ENCODE results near the gene COLEC12.

COLEC12 gene

GRCh38 chr18:474416-474815 lies 26.1 kb downstream of the COLEC12 start:
- no peaks in the 10 kb centered on the region for H3K9me3 Mint-ChIP-seq
- no peak overlapping the region for H3K27ac Mint-ChIP-seq
- no peaks in the 10 kb centered on the region for H3K36me3 Mint-ChIP-seq
- no peak overlapping the region for H3K4me3 Mint-ChIP-seq
- ATAC-seq (ENCODE audit: low read depth): no peak
- H3K27me3 Mint-ChIP-seq: peaks cover 3% of the 10 kb centered on the region
- H3K4me1 Mint-ChIP-seq: no peaks in the 10 kb centered on the region
- no peak for DNase-seq (ENCODE audit: low spot score in 2 of 2)

- Mint-ChIP-seq H3K4me3 (no peak overlapping the region), H3K4me1 (no peaks in the 10 kb centered on the region), H3K27ac (no peak overlapping the region), H3K27me3 (peaks cover 2% of the 10 kb centered on the region), H3K9me3 (no peaks in the 10 kb centered on the region), H3K36me3 (no peaks in the 10 kb centered on the region)
- DNase-seq (ENCODE audit: low spot score in 2 of 2) (no peak), ATAC-seq (ENCODE audit: low read depth) (no peak)
Measured at GRCh38 chr18:473802-474201, 26.7 kb downstream of the COLEC12 start.

- no peak for ATAC-seq (ENCODE audit: low read depth)
- Mint-ChIP-seq H3K9me3 (no peaks in the 10 kb centered on the region), H3K36me3 (no peaks in the 10 kb centered on the region), H3K4me3 (no peak overlapping the region), H3K27me3 (peaks cover 5% of the 10 kb centered on the region), H3K4me1 (no peaks in the 10 kb centered on the region), H3K27ac (no peak overlapping the region)
- no peak for DNase-seq (ENCODE audit: low spot score in 2 of 2)
Measured at GRCh38 chr18:471716-472115, 28.8 kb downstream of the COLEC12 start.

GRCh38 chr18:470661-471501 lies 29.6 kb downstream of the COLEC12 start:
- Mint-ChIP-seq H3K4me1 (no peaks in the 10 kb centered on the region), H3K9me3 (no peaks in the 10 kb centered on the region), H3K4me3 (no peak overlapping the region), H3K27me3 (peaks cover 8% of the 10 kb centered on the region), H3K27ac (no peak overlapping the region), H3K36me3 (no peaks in the 10 kb centered on the region)
- DNase-seq (ENCODE audit: low spot score in 2 of 2) (no peak), ATAC-seq (ENCODE audit: low read depth) (no peak)

GRCh38 chr18:468955-469790 lies 31.3 kb downstream of the COLEC12 start:
- H3K27me3 Mint-ChIP-seq: peaks cover 10% of the 10 kb centered on the region
- H3K4me1 Mint-ChIP-seq: no peaks in the 10 kb centered on the region
- DNase-seq (ENCODE audit: low spot score in 2 of 2) (no peak), ATAC-seq (ENCODE audit: low read depth) (no peak)
- no peak overlapping the region for H3K4me3 Mint-ChIP-seq
- no peaks in the 10 kb centered on the region for H3K36me3 Mint-ChIP-seq
- no peaks in the 10 kb centered on the region for H3K9me3 Mint-ChIP-seq
- H3K27ac Mint-ChIP-seq: no peak overlapping the region

GRCh38 chr18:463827-464541 lies 36.5 kb downstream of the COLEC12 start:
- Mint-ChIP-seq H3K9me3 (no peaks in the 10 kb centered on the region), H3K36me3 (no peaks in the 10 kb centered on the region), H3K4me1 (no peaks in the 10 kb centered on the region), H3K27me3 (peaks cover 17% of the 10 kb centered on the region), H3K4me3 (no peak overlapping the region), H3K27ac (no peak overlapping the region)
- no peak for DNase-seq (ENCODE audit: low spot score in 2 of 2)
- ATAC-seq (ENCODE audit: low read depth): no peak

- no peak overlapping the region for H3K4me3 Mint-ChIP-seq
- ATAC-seq (ENCODE audit: low read depth) (no peak), DNase-seq (ENCODE audit: low spot score in 2 of 2) (no peak)
- H3K27me3 Mint-ChIP-seq: peaks cover 17% of the 10 kb centered on the region
- no peaks in the 10 kb centered on the region for H3K4me1 Mint-ChIP-seq
- no peak overlapping the region for H3K27ac Mint-ChIP-seq
- H3K36me3 Mint-ChIP-seq: no peaks in the 10 kb centered on the region
- H3K9me3 Mint-ChIP-seq: no peaks in the 10 kb centered on the region
Measured at GRCh38 chr18:463403-463802, 37.1 kb downstream of the COLEC12 start.

- DNase-seq (ENCODE audit: low spot score in 2 of 2) (no peak), ATAC-seq (ENCODE audit: low read depth) (no peak)
- H3K4me3 Mint-ChIP-seq: no peak overlapping the region
- no peak overlapping the region for H3K27ac Mint-ChIP-seq
- peaks cover 14% of the 10 kb centered on the region for H3K27me3 Mint-ChIP-seq
- no peaks in the 10 kb centered on the region for H3K36me3 Mint-ChIP-seq
- H3K4me1 Mint-ChIP-seq: no peaks in the 10 kb centered on the region
- no peaks in the 10 kb centered on the region for H3K9me3 Mint-ChIP-seq
Measured at GRCh38 chr18:461762-462161, 38.7 kb downstream of the COLEC12 start.

GRCh38 chr18:460791-461190 lies 39.7 kb downstream of the COLEC12 start:
- peaks cover 15% of the 10 kb centered on the region for H3K27me3 Mint-ChIP-seq
- H3K4me1 Mint-ChIP-seq: no peaks in the 10 kb centered on the region
- DNase-seq (ENCODE audit: low spot score in 2 of 2): no peak

GRCh38 chr18:459814-460593 lies 40.5 kb downstream of the COLEC12 start:
- H3K36me3 Mint-ChIP-seq: no peaks in the 10 kb centered on the region
- no peak overlapping the region for H3K4me3 Mint-ChIP-seq
- no peaks in the 10 kb centered on the region for H3K4me1 Mint-ChIP-seq
- ATAC-seq (ENCODE audit: low read depth) (no peak), DNase-seq (ENCODE audit: low spot score in 2 of 2) (no peak)
- no peak overlapping the region for H3K27ac Mint-ChIP-seq
- no peaks in the 10 kb centered on the region for H3K9me3 Mint-ChIP-seq
- peaks cover 17% of the 10 kb centered on the region for H3K27me3 Mint-ChIP-seq

More at GRCh38 chr18:460791-461190, 39.7 kb downstream of the COLEC12 start:
- Mint-ChIP-seq H3K36me3 (no peaks in the 10 kb centered on the region), H3K4me3 (no peak overlapping the region), H3K27ac (no peak overlapping the region), H3K9me3 (no peaks in the 10 kb centered on the region)
- no peak for ATAC-seq (ENCODE audit: low read depth)

GRCh38 chr18:457521-458412 lies 42.7 kb downstream of the COLEC12 start:
- DNase-seq (ENCODE audit: low spot score in 2 of 2): no peak
- Mint-ChIP-seq H3K4me1 (no peaks in the 10 kb centered on the region), H3K4me3 (no peak overlapping the region), H3K9me3 (peaks cover 4% of the 10 kb centered on the region), H3K36me3 (no peaks in the 10 kb centered on the region), H3K27me3 (peaks cover 18% of the 10 kb centered on the region), H3K27ac (no peak overlapping the region)
- no peak for ATAC-seq (ENCODE audit: low read depth)

GRCh38 chr18:457140-457519 lies 43.4 kb downstream of the COLEC12 start:
- Mint-ChIP-seq H3K4me1 (no peaks in the 10 kb centered on the region), H3K9me3 (peaks cover 4% of the 10 kb centered on the region), H3K36me3 (no peaks in the 10 kb centered on the region), H3K4me3 (no peak overlapping the region), H3K27me3 (peaks cover 16% of the 10 kb centered on the region), H3K27ac (no peak overlapping the region)
- DNase-seq (ENCODE audit: low spot score in 2 of 2) (no peak), ATAC-seq (ENCODE audit: low read depth) (no peak)

Data from memory B cell (primary cell).